ENCODE data around the gene NUP35.
"Not testable (repeated sequence)": the region's sequence is repeated elsewhere in the genome, so short reads cannot be mapped to it uniquely, and the experiment has no call there.

Gene NUP35

GRCh38 chr2:183126635-183127034 is 2.4 kb downstream of the NUP35 start:
- DNase-seq: no peak
- H3K27ac ChIP-seq (ENCODE audit: insufficient read depth, low read length, poor library complexity, severe bottlenecking): no peak overlapping the region
- peaks cover 5% of the 10 kb centered on the region for H3K36me3 ChIP-seq (ENCODE audit: control insufficient read depth, insufficient read depth, low read length)
- no peaks in the 10 kb centered on the region for H3K4me1 ChIP-seq (ENCODE audit: control insufficient read depth, insufficient read depth, low read length, poor library complexity, severe bottlenecking)
- no peaks in the 10 kb centered on the region for H3K9me3 ChIP-seq (ENCODE audit: control insufficient read depth, low read length)
- no peak overlapping the region for H3K4me3 ChIP-seq (ENCODE audit: insufficient read depth, low read depth, low read length, poor library complexity, severe bottlenecking)
- H3K27me3 ChIP-seq (replicated peaks; ENCODE audit: control insufficient read depth, insufficient read depth, low read length, poor library complexity, severe bottlenecking): no peaks in the 10 kb centered on the region

DNA sequence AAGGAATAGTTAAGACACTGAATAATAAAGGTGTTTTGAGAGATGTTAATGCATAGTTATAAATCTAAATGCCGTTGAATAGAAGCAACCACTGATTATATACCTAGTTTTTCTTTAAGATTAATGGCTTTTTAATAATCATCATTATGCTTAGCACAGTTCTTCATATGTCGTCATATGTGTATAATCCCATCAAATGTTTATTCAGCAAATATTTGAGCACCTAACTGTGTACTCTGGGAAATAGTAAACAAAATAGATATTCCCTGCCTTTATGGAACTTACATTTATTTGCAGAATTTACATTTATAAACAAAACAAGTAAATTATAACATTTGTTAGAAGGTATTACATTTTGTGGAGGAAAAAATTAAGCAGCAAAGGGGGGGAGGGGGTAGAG is 9.8 kb downstream of the NUP35 start:
- Histone ChIP-seq H3K4me1 (ENCODE audit: control insufficient read depth, insufficient read depth, low read length, poor library complexity, severe bottlenecking) (no peaks in the 10 kb centered on the region), H3K36me3 (ENCODE audit: control insufficient read depth, insufficient read depth, low read length) (peaks cover 5% of the 10 kb centered on the region)
- no peak for DNase-seq

GRCh38 chr2:183148955-183149354 is 24.7 kb downstream of the NUP35 start:
- H3K4me3 ChIP-seq (ENCODE audit: insufficient read depth, low read depth, low read length, poor library complexity, severe bottlenecking): no peak overlapping the region
- H3K27me3 ChIP-seq (replicated peaks; ENCODE audit: control insufficient read depth, insufficient read depth, low read length, poor library complexity, severe bottlenecking): no peaks in the 10 kb centered on the region
- H3K27ac ChIP-seq (ENCODE audit: insufficient read depth, low read length, poor library complexity, severe bottlenecking): no peak overlapping the region
- DNase-seq: no peak
- H3K36me3 ChIP-seq (ENCODE audit: control insufficient read depth, insufficient read depth, low read length): peaks cover 19% of the 10 kb centered on the region
- no peaks in the 10 kb centered on the region for H3K4me1 ChIP-seq (ENCODE audit: control insufficient read depth, insufficient read depth, low read length, poor library complexity, severe bottlenecking)
- no peaks in the 10 kb centered on the region for H3K9me3 ChIP-seq (ENCODE audit: control insufficient read depth, low read length)

More for the DNA sequence above, 9.8 kb downstream of the NUP35 start:
- Histone ChIP-seq H3K27me3 (replicated peaks; ENCODE audit: control insufficient read depth, insufficient read depth, low read length, poor library complexity, severe bottlenecking) (no peaks in the 10 kb centered on the region), H3K9me3 (ENCODE audit: control insufficient read depth, low read length) (no peaks in the 10 kb centered on the region), H3K27ac (ENCODE audit: insufficient read depth, low read length, poor library complexity, severe bottlenecking) (no peak overlapping the region), H3K4me3 (ENCODE audit: insufficient read depth, low read depth, low read length, poor library complexity, severe bottlenecking) (no peak overlapping the region)

- Histone ChIP-seq H3K36me3 (ENCODE audit: control insufficient read depth, insufficient read depth, low read length) (peaks cover 13% of the 10 kb centered on the region), H3K9me3 (ENCODE audit: control insufficient read depth, low read length) (no peaks in the 10 kb centered on the region), H3K27me3 (replicated peaks; ENCODE audit: control insufficient read depth, insufficient read depth, low read length, poor library complexity, severe bottlenecking) (no peaks in the 10 kb centered on the region), H3K4me3 (ENCODE audit: insufficient read depth, low read depth, low read length, poor library complexity, severe bottlenecking) (no peak overlapping the region), H3K4me1 (ENCODE audit: control insufficient read depth, insufficient read depth, low read length, poor library complexity, severe bottlenecking) (no peaks in the 10 kb centered on the region), H3K27ac (ENCODE audit: insufficient read depth, low read length, poor library complexity, severe bottlenecking) (no peak overlapping the region)
- DNase-seq: no peak
Observed at GRCh38 chr2:183149489-183149888, 25.2 kb downstream of the NUP35 start.

GRCh38 chr2:183152280-183152679 is 28.0 kb downstream of the NUP35 start:
- not testable (repeated sequence) for H3K4me1 ChIP-seq (ENCODE audit: control insufficient read depth, insufficient read depth, low read length, poor library complexity, severe bottlenecking); H3K27me3 ChIP-seq (replicated peaks; ENCODE audit: control insufficient read depth, insufficient read depth, low read length, poor library complexity, severe bottlenecking); H3K9me3 ChIP-seq (ENCODE audit: control insufficient read depth, low read length); H3K4me3 ChIP-seq (ENCODE audit: insufficient read depth, low read depth, low read length, poor library complexity, severe bottlenecking); DNase-seq; H3K27ac ChIP-seq (ENCODE audit: insufficient read depth, low read length, poor library complexity, severe bottlenecking)
- H3K36me3 ChIP-seq (ENCODE audit: control insufficient read depth, insufficient read depth, low read length): peaks cover 12% of the 10 kb centered on the region

DNA sequence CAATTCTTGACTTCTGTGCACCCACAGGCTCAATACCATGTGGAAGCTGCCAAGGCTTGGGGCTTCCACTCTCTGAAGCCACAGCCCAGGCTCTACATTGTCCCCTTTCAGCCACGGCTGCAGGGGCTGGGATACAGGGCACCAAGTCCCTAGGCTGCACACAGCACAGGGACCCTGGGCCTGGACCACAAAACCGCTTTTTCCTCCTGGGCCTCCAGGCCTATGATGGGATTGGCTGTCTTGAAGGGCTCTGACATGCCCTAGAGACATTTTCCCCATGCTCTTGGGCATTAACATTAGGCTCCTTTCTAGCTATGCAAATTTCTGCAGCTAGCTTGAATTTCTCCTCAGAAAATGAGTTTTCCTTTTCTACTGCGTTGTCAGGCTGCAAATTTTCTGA is 29.7 kb downstream of the NUP35 start:
- no peak overlapping the region for H3K4me3 ChIP-seq (ENCODE audit: insufficient read depth, low read depth, low read length, poor library complexity, severe bottlenecking)
- DNase-seq: no peak
- H3K4me1 ChIP-seq (ENCODE audit: control insufficient read depth, insufficient read depth, low read length, poor library complexity, severe bottlenecking): no peaks in the 10 kb centered on the region
- H3K9me3 ChIP-seq (ENCODE audit: control insufficient read depth, low read length): no peaks in the 10 kb centered on the region
- H3K27me3 ChIP-seq (replicated peaks; ENCODE audit: control insufficient read depth, insufficient read depth, low read length, poor library complexity, severe bottlenecking): no peaks in the 10 kb centered on the region
- H3K27ac ChIP-seq (ENCODE audit: insufficient read depth, low read length, poor library complexity, severe bottlenecking): no peak overlapping the region
- H3K36me3 ChIP-seq (ENCODE audit: control insufficient read depth, insufficient read depth, low read length): peaks cover 15% of the 10 kb centered on the region

- H3K36me3 ChIP-seq (ENCODE audit: control insufficient read depth, insufficient read depth, low read length): peaks cover 18% of the 10 kb centered on the region
- H3K4me1 ChIP-seq (ENCODE audit: control insufficient read depth, insufficient read depth, low read length, poor library complexity, severe bottlenecking); DNase-seq; H3K27me3 ChIP-seq (replicated peaks; ENCODE audit: control insufficient read depth, insufficient read depth, low read length, poor library complexity, severe bottlenecking); H3K27ac ChIP-seq (ENCODE audit: insufficient read depth, low read length, poor library complexity, severe bottlenecking); H3K4me3 ChIP-seq (ENCODE audit: insufficient read depth, low read depth, low read length, poor library complexity, severe bottlenecking); H3K9me3 ChIP-seq (ENCODE audit: control insufficient read depth, low read length): not testable (repeated sequence)
Observed at GRCh38 chr2:183154772-183155171, 30.5 kb downstream of the NUP35 start.

DNA sequence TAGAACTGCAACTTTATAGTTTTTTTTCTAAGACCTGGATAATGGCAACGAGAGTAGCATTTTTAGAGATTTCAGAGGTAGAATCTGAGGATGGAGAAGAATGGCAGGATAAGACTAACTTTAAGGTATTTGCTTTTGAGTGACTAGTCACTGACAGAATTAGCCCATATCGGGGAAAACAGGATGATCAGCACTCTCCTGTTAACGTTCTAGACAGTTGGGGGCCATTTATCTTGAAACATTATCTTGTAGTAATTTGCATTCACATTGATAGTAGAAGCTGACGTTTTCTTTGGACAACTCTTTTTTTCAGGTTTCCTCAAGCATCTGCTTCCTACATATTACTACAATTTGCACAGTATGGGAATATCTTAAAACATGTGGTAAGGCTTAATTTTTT is 32.9 kb downstream of the NUP35 start:
- Histone ChIP-seq H3K27ac (ENCODE audit: insufficient read depth, low read length, poor library complexity, severe bottlenecking) (no peak overlapping the region), H3K36me3 (ENCODE audit: control insufficient read depth, insufficient read depth, low read length) (peaks cover 22% of the 10 kb centered on the region), H3K4me1 (ENCODE audit: control insufficient read depth, insufficient read depth, low read length, poor library complexity, severe bottlenecking) (no peaks in the 10 kb centered on the region), H3K9me3 (ENCODE audit: control insufficient read depth, low read length) (no peaks in the 10 kb centered on the region), H3K4me3 (ENCODE audit: insufficient read depth, low read depth, low read length, poor library complexity, severe bottlenecking) (no peak overlapping the region), H3K27me3 (replicated peaks; ENCODE audit: control insufficient read depth, insufficient read depth, low read length, poor library complexity, severe bottlenecking) (no peaks in the 10 kb centered on the region)
- DNase-seq: no peak

DNA sequence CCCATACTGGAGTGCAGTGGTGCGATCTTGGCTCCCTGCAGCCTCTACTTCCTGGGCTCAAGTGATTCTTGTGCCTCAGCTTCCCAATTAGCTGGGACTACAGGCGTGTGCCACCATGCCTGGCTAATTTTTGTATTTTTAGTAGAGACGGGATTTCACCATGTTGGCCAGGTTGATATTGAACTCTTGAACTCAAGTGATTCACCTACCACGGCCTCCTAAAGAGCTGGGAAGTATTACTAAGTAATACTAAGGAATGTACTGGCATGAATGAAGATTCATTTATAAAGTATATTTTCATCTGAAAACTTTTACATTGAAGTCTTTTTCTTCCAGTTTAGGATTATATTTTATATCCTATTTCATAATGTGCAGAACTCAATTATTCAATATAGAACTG is 38.1 kb downstream of the NUP35 start:
- Histone ChIP-seq H3K9me3 (ENCODE audit: control insufficient read depth, low read length) (no peaks in the 10 kb centered on the region), H3K27me3 (replicated peaks; ENCODE audit: control insufficient read depth, insufficient read depth, low read length, poor library complexity, severe bottlenecking) (no peaks in the 10 kb centered on the region), H3K27ac (ENCODE audit: insufficient read depth, low read length, poor library complexity, severe bottlenecking) (no peak overlapping the region), H3K36me3 (ENCODE audit: control insufficient read depth, insufficient read depth, low read length) (peaks cover 21% of the 10 kb centered on the region), H3K4me1 (ENCODE audit: control insufficient read depth, insufficient read depth, low read length, poor library complexity, severe bottlenecking) (no peaks in the 10 kb centered on the region), H3K4me3 (ENCODE audit: insufficient read depth, low read depth, low read length, poor library complexity, severe bottlenecking) (no peak overlapping the region)
- DNase-seq: no peak

DNA sequence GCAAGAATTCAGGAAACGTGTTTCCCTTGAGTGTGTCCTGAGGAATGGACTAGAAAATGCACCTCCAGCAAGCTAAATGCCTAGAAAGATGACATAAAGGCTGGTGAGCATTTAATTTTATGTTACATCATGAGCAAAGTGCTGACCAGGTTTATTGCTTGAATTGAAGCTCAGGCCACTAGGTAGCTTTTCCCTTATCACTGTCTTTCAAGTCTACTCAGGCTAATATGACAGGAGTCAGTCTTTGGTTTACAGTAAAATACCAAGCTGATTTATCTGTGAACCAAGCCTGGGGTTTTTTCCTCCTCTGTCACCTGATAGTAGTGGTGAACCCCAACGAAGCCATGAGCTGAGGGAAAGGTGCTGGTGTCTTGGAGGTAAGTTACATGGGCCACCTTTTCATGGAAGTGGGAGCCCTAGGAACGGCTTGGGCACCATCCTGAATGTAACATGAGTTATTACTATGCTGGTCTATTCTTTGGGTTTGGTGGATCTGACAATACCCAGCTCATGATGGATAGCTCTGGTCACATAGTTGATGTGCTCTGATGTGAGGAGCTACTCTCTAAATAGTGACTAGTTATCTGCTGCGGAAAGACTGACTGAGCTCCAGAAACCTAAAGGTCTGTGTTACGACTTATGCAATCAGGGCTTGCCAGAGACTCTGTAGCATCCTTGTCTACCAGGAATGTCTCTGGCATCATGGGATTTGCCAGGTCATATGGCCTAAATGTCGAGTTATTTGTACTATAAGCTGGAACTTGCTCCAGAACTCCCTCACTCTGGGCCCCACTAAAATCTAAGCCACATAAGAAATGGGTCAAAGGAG is 39.8 kb downstream of the NUP35 start:
- no peak for DNase-seq
- no peak overlapping the region for H3K27ac ChIP-seq (ENCODE audit: insufficient read depth, low read length, poor library complexity, severe bottlenecking)
- H3K27me3 ChIP-seq (replicated peaks; ENCODE audit: control insufficient read depth, insufficient read depth, low read length, poor library complexity, severe bottlenecking): no peaks in the 10 kb centered on the region
- no peaks in the 10 kb centered on the region for H3K4me1 ChIP-seq (ENCODE audit: control insufficient read depth, insufficient read depth, low read length, poor library complexity, severe bottlenecking)
- H3K9me3 ChIP-seq (ENCODE audit: control insufficient read depth, low read length): no peaks in the 10 kb centered on the region
- H3K36me3 ChIP-seq (ENCODE audit: control insufficient read depth, insufficient read depth, low read length): peaks cover 19% of the 10 kb centered on the region
- no peak overlapping the region for H3K4me3 ChIP-seq (ENCODE audit: insufficient read depth, low read depth, low read length, poor library complexity, severe bottlenecking)

Data from effector memory CD4-positive, alpha-beta T cell (primary cell).